HuH-7.5 (cell line): ENCODE data around the gene RNF4.

Experiments
- DNase-seq: peaks from one replicate; pipeline ENCODE4 v3.0.0; 2011; ENCODE audit warnings: low spot score

Gene RNF4

DNA sequence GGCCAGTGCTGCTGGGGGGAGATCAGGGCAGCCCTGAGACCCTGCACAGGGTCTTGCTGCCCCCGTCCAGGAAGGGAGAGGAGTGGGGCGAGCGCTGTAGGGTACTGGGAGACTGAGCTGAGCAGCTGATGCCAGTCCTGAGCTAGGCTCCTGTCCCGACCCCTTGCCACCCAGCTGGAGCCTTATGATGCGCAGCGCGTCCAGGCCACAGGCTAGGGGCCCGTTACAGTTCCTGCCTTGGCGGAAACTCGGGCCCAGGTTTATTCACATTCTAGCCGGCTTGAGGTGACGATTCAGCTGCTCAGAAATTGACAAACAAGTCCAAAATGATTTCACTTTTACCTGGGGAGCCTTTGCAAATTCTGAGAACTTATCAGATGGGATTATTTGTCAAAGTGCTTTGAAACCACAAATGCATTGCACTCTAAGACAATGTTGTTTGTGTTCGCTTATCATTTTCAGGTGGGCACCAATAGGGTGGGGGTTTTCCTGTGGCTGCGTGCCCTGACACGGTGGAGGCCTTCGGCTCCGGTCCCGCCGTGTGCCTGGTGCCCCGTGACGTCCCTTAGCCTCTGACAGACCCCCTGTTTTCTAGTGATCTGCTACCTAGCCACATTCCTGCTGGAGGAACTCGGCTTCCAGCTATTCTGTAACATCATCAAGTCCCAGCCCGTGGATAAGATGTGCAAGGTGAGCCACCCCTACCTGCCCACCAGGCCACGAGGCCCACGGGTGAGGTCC is 31.3 kb upstream of the RNF4 start:
- DNase-seq = no peak

DNA sequence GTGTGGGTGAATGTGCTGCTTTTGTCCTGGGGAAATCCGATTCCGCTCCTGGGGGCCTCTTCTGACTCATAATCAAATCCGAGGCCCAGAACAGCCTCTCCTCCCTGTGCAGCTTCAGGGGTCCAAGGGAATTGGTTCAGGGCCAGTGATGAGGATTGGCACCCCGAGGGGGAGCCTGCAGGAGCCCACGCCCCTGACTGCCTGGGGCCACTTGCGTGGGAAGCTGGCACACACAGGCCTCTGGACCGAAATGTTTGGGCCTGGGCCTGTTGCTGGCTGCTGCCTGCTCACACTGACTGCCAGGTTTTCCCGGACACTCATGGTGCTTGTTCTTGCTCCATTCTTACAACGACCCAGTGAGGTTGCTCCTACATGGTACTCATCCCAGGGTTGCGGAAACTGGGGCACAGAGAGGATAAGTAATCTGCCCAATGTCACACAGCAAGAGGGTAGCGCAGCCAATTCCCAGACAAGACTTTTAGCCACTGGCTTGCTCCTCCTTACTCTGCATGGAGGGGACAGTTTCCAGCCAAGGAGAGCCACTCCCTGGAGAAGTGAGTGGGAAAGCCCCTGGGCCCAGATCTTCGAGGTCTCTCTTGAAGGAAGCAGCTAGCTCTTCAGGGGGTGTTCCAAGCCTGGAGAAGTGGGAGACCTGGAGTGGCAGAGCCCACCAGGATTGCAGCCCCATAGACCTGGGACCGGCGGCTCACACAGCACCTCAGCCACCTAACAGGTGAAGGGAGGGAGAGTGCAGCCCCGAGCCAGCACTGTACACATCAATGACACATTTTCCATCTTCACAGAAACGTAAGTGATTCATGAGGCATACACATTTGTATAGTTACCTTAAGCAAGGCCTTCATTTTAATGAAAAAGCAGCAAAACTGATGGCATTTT is 29.8 kb upstream of the RNF4 start:
- no peak for DNase-seq

DNA sequence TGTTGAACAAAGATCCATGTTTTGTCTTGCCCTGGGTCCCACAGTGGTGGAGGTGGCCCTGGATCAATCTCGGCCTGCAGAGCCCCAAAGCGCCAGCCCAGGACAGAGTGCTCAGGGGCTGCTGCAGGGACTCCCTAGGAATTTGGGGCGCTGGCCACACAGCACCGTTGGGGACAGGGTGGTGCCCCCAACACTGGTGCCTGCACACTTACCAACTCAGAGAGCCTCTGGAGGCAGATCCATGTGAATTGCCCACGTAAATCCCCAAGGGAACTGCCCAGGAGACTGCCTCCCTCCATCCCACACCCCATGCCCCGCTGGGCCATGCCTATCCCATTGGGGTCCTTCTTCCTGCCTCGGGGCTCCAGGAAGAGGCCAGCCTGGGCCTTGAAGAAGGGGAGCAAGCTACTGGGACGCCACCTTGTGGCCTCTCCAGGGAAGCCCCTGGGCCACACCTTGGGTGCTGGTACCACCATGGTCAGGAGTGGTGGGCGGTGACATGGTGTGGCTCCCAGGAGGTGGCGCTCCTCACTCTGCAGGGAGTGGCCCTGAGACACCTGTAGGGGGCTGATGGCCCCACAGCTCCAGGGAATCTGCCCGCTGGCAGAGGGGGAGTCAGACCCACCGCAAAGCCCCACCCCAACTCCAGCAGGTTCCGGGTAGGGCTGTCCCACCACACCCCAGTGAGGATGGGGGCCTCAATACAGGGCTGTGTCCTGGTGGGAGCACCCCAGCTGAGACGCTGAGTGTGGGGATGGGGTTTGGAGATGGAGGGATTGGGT is 27.3 kb upstream of the RNF4 start:
- DNase-seq = peak; percentile 94

DNA sequence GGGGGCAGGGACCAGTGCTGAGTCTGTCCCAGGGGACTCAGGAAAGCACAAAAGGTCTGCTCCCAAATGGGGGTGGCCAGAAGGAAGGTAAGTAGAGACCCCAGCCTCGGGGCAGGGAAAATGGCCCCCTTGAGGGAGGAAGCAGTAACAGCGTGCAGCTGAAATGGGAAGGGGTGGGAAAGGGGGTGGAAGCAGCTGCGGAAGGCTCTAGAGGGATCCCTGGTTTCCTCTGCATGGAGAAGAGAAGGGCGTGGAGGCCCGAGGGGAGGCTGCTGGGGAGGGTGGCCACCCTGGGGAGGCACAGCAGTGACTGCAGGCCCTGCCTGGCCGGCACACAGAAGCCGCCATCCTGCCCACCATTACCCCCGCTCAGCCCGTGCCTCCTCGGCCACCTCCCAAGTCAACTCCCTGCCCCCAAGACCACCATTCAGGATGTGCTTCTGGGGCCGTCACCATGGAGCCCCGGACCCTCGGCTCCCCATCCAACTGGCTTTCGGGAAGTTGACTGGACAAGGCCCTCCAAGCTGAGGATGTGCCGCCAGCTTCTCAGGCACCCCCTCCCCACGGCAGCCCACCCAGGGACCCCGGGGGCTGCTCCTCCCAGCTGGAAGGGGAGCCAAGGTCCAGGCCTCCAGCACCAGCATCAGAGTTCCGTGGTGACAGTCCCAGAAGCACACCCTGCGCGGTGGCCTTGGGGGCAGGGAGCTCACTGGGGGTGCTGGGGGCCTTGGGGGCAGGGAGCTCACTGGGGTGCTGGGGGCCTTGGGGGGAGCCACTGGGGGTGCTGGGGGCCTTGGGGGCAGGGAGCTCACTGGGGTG is 26.5 kb upstream of the RNF4 start:
- DNase-seq = peak; percentile 55

DNA sequence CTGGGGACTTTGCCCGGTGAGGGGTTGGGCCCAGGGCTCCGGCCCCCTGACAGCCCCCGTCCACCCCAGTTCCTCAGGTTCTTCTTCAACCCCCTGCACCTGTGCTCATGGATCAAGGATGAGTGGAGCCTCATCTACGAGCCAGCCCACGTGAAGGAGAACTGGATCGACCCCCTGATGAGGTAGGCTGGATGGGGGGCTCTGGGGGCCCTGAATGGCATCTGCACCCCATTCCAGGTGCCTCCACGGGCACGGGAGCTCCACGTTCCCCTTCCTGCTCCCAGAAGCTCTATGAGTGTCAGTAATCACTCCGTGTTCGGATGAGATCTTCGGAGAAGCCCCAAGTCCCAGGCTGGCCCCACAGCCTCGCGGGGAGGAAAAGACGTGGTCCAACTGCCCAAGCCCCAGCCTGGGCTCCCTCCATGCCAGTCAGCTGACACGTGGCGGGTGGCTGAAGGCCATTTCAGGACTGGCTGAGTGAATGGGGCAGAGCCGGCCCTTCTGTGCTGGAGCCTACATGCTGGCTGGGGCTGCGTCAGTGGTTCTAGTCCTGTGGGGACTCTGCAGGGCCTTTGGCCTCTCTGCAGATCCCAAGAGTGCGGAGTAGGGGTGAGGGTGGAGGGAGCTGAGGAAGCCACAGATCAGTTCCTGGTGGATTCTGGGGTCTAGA is 25.7 kb upstream of the RNF4 start:
- DNase-seq = no peak

DNA sequence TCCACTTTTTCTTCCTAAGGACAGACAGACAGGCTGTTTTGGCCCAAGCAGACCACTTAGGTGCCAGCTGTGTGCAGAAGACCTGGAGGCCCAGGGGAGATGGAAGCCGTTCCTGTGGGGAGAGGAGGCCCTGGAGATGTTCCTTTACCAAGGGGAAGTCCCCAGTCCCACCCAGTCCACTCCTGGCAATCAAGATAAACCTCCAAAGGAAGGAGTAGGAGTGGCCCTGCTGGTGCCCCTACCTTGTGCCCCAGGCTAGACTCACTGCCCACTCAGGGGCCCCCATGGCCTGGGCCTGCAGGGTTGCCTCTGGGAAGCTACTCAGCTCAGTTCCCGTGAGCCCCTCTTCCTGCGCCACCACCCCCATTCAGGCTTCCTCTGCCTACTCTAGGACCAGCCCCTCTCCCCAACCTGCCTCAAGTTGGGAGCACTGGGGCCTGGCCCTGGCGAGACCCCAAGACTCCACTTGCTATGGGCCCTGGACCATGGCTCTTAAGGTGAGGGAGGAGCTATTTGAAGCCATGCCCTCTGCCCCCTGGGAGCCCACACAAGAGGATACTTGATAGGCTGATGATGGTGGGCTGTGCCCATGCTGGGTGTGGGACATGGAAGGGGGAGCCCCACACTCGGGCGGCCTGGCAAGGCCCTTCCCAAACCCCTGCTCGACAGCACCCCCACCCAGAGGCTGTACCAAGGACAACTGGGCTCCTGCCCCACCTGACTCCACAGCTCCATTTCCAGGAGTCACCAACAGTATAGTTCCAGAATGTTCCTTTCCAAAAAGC is 24.8 kb upstream of the RNF4 start:
- no peak for DNase-seq

DNA sequence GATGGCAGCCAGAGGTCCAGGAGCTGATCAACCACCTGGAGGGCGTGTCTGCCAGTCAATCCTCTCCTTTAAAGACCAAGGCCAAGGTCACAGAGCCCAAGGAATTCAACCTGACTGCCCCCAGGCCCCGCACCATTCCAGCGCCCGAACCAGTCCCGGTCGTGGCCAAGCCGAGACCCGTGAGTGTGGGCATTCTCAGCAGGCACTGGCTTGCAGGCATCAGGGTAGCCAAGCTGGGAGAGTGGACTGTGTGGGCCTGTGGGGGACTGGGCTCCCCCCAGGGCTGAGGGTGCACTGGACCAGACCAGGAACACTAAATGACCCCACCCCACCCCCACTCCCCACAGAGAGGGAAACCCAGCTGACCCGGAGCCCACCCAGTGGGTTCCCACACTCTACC is 23.8 kb upstream of the RNF4 start:
- DNase-seq = no peak

DNA sequence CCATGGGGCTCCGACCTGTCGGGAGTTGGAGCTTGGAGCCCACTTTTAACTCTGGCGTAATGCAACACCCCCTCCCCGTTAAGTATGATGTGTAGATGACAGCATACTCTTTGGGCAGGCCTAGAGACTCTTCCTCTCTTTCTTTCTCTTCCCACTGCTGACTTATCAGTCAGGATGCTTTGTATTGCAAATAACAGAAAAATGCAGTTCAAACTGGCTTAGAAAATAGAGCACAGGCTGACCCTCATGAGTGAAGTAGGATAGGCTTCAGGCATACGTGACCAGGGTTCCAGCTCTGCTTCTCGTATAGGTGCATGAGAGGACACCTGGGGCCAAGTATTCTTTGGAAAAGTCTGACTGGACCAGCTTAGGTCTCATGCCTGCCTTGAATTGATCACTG is 23.3 kb upstream of the RNF4 start:
- DNase-seq = no peak

DNA sequence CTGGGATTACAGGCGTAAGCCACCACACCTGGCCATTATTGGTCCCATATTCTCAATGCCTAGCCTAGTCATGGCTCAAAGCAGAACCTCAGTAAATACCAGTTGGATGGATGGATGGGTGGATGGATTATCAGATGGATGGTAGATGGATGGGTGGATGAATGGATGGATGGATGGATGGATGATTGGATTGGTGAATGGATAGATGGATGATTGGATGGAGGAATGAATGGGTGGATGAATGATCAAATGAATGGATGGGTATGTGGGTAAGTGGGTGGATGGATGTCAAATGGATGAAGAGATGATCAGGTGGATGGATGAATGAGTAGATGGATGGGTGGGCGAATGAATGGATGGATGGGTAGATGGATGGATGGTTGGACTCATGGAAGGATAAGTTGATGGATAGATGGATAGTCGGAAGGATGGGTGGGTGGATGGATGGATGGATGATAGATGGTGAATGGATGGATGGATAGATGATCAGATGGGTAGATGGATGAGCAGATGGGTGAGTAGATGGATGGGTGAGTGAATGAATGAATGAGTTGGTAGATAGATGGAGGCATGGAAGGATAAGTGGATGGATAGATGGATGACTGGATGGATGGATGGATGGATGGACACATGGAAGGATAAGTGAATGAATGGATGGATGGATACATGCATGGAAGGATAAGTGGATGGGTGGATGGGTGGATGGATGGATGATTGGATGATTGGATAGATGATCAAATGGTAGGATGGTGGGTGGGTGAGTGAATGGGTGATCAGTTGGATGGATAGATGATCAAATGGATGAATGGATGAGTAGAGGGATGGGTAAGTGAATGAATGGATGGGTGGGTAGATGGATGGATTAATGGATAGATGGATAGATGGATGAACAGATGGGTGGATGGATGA is 22.0 kb upstream of the RNF4 start:
- DNase-seq = no peak

DNA sequence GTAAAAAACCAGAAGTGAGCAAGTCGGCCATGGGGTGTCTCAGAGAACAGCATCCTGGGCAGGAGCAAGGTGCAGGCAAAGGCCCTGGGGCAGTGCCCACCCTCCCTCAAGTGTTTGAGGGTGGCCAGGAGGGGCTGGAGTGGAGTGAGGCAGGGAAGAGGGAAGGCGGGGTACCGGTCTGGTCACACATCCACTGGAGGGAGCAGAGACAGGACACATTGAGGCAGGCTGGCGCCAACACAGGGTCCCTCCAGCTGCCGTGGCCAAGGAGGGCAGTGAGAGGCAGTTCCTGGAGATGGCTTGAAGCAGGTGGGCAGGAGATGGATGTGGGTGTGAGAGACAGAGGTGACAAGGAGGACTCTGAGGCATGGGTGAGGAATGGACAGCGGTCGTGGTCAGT is 20.3 kb upstream of the RNF4 start:
- DNase-seq = no peak

DNA sequence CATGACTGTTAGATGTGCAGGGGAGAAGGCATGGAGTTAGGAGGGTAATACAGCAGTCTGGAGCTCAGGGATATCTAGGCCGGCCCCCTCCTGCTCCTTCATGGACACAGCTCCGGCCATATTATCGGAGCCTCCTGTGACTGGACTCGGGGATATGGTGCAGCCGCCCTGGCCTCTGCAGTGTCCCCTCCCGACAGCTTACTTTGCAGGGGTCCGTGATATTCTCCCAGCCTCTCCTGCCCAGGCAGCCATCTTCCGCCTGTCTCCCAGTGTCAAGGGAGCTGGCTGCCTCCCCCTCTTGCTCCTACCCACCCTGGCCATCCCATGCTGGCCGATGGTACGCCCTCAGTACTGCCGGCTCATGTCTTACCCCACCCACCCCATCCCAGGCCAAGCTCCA is 19.9 kb upstream of the RNF4 start:
- DNase-seq = no peak

DNA sequence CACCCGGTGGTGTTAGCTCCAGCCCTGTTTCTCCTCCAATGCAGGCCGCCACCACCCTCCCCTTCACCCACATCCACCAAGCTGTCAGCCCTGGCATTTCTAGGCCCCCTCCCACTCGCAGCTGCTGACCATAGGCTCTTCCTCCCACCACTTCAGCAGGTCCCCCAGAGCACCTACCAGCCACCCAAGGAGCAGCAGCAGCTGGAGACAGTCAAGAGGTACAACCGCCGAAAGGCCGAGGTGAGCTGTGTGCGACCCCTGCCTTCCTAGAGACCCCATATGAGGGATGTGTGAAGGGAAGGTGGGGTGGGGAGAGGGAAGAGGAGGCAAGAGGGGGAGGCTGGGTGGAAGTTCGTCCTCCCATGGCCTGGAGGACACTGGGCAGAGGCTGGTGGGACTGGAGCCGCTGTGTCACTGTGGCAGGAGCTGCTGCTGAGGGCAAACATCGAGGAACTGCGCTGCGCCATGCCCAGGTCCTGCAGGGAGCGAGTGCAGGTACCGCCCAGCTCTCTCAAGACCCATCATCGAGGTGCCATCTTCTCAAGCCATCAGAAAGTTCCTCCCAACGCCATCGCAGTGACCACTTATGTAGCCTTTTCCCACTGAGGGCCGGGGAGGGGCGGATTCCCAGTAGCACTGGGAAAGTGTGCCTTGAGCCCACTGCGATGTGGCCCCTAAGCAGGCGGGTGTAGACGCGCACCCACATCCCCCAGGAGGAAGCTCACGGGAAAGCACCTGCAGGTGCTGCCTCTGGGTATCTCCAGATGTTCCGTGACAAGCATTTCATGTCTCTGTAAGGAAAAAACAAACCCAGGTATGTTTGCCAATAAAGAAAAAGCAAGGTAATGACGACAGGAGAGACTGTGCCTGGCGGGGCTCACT is 19.2 kb upstream of the RNF4 start:
- DNase-seq = no peak

DNA sequence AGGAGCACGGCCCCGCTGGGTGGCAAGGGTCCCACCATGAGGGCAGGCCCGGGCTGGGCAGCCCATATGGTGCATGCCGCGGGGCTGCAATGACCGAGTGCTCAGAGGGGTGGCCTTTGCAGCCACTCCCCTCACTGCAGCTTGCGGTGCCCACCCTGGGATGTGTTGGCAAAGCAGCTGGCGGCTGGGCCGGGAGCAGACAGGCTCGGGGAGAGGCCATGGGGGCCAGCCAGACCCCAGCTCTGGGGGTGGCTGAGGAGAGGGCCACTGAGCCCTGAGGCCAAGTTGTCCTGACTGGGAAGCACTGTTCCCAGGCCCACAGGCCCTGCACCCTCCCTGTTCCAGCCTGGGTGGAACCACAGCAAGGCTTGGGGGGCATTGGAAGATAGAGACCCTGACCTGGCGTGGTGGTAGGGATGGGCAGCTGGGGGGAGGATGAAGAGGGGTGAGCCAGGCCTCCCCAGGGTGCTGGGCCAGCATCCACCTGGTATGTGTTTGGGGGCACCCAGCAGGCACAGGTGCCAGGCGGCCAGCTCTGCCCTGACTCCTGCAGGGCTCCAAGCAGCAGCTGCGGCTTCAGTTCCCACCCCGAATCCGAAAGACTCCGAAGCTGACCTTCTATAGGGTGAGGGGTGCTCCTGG is 18.4 kb upstream of the RNF4 start:
- no peak for DNase-seq

DNA sequence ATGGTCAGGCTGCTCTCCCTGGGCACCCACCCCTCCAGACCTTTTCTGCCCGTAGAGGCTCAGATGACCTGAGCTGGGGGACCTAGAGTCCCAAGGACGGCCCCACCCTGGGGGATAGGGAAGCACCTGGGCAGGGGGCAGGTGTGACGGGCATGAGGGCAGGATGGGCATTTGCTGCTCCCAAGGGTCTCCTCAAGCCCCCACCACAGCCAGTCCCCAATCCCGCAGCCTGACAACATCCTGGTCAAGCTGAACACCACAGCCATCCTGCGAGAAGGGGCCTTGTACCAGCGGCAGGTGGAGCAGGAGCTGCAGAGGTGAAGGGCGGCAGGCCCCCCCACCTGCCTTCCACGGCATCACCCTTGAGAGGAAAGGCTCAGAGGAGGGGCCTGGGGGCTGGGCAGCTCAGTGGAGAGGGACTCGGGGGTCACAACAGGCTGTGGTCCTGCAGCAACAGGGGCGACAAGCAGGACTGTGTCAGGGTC is 17.8 kb upstream of the RNF4 start:
- DNase-seq = no peak

DNA sequence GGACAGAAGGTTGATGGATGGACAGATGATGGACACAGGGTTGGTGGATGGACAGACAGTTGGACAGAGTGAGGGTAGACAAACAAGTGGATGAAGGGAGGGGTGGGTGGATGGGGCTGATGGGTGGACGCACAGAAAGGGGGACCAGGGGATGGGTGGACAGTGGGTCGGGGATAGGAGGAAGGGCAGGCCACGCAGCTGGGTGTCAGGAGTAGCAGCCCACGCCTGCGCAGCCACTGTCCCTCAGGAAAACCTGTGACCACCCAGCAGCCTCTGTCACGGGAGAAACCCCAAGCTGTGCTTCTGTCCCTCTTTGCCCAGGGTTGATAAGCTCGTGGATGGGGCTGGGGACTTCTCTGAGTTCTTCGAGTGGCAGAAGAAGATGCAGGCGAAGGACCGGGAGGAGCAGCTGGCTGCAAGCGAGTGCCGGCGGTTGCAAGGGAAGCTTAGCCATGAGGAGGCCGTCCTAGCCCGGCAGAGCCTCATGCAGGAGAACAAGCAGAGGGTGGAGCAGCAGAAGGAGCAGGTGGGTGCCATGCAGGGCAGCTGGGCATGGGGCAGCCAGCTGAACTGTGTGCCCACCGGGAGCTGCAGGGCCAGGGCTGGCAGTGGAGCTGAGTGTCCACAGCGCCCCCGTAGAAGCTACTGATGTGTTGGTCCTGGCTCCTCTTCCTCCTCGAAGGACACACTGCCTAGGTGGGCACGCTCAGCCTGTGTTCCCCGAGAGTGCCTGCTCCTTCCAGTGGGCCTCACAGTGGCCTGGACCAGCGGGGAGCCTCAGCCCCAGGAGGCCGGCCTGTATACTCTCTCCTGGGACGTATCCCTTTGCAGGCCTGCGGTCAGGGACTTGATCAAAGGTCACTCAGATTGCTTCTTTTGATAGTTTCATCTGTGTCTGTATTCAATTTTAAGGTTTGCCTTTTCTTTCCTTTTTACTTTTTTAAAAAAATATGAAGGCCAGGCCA is 16.8 kb upstream of the RNF4 start:
- DNase-seq = no peak

DNA sequence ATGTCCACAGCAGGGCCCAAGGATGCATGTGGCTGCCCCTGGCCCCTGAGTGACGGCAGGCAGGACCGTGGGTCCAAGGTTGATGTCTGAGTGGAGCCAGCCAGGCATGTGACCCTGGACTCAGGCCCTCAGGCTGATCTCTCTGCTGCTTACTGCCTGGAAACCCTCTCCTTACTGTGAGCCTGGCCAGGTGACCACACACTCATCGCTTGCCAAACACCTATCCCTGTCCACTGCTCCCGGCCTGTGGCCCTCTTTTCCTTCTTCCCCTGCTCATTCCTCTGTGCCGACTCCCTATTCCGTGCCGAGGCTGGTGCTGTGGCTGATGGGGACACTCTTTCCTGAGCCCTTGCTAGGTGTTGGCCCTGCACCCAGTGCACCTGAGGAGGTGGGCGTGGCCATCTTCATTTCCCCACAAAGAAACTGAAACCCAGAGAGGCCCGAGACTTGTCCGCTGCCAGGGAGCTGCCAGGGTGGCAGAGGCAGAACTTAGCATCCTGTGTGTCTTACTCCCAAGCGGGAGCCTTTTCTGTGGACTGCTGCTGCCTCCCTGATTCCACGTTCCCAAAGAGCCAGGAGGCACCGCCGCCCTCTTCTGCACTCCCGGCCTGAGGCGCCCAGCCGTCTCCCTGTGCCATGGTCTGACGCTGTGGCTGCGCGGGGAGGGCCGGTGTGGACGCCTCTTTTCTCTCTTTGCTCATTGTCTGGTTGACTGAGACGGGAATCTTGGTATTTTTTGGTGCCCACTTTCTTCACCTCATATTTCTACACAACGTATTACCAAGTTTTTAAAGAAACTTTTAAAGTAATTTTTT is 11.2 kb upstream of the RNF4 start:
- DNase-seq = no peak
